GM18526 (cell line): Measurements from ENCODE around the gene PICK1.

Source experiments
- POLR2A ChIP-seq: IDR thresholded peaks from 3 replicates; pipeline ENCODE4 v1.6.1; 2011; ENCODE audit not compliant: insufficient read length; ENCODE audit errors: extremely low read depth

Gene PICK1

DNA sequence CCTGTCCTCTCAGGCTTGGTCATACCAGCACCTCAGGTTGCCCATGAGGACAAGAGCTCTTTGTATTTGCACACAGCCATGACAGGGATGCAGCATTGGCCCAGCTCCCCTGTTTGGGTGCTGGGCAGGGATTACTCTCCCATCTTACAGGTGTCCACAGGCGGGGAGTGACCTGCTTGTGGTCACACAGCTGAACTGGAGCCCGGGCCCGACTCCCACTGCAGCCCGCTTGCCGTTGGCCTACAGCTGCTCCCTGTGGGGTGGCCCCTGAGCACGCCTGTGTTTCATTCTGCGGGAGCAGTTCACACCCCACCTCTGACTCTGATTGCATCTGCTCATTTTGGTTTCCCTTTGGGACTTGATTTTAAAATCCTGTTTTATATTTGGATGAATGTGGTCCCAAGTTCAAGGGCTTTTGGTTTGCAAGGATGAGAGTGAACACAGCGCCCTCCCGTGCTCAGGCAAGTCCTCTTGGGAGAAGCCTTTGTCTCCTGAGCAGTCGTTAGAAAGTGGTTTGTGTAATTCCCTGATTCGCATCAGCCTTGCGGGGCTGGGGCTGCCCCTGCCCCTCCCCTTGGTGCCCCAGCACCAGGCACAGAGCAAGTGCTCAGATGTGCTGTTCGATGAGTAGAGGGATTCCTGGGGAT, 9.3 kb downstream of the PICK1 start:
- no peak for TF ChIP-seq POLR2A

DNA sequence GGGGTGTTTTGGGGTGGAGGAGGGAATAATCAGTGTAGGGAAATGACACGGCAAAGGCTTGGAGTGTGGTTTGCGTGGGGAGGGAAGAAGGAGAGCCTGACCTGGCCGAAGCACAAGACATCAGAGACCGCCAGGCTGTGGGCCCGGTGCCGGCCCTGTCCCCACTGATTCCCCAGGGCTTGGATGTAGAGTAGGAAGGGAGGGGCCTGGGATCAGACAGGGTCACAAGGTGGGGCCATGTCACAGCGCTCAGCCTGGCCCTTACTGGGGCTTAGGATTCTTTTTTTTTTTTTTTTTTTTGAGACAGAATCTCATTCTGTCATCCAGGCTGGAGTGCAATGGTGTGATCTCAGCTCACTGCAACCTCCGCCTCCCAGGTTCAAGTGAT, 9.8 kb downstream of the PICK1 start:
- TF ChIP-seq POLR2A, result no peak

GRCh38 chr22:38067761-38068360, 10.7 kb downstream of the PICK1 start:
- TF ChIP-seq POLR2A, result no peak

- no peak for TF ChIP-seq POLR2A
Measured at GRCh38 chr22:38068641-38069371, 11.6 kb downstream of the PICK1 start.

DNA sequence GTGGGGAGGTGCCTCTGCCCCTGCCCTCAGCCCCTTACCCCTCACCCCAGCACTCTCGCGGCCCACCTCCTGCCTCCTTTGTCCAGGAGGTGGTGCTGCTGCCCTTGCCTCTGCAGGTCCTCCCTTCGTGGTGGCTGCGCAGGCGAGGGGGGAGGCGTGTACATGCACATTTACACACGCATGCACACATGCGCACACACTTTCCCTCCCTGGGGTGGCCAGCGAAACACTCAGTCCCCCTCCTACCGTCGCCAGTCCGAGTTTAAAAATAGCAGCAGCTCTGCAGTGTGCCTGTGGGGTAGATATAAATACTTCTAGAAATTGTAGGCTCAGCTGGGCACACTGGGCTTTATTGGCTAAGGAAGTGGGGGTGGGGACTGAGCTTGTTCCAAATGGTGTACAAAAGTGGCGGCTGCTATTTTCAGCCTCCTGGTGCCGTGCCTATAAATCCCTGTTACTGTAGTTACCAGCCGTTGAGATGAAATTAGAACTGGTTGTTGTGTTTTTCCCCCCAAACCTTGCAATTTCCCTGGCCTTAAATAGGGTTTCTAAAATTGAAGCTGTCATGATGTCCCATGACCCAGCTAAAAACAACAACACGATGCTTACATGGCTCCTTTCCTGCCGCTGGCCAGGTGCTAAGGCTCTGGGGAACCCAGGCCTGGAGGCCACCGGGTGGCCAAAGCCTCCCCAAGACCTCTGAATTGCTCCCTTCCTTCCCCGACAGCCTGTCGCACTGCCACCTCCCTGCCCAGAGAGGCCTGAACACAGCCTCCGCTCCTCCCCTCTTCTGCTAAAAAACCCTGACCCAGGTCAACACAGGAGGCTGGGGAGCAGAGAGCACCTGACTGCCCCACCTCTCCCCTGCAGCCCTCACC, 12.4 kb downstream of the PICK1 start:
- TF ChIP-seq POLR2A, result no peak

- no peak for TF ChIP-seq POLR2A
Measured at GRCh38 chr22:38070250-38070921, 13.2 kb downstream of the PICK1 start.

DNA sequence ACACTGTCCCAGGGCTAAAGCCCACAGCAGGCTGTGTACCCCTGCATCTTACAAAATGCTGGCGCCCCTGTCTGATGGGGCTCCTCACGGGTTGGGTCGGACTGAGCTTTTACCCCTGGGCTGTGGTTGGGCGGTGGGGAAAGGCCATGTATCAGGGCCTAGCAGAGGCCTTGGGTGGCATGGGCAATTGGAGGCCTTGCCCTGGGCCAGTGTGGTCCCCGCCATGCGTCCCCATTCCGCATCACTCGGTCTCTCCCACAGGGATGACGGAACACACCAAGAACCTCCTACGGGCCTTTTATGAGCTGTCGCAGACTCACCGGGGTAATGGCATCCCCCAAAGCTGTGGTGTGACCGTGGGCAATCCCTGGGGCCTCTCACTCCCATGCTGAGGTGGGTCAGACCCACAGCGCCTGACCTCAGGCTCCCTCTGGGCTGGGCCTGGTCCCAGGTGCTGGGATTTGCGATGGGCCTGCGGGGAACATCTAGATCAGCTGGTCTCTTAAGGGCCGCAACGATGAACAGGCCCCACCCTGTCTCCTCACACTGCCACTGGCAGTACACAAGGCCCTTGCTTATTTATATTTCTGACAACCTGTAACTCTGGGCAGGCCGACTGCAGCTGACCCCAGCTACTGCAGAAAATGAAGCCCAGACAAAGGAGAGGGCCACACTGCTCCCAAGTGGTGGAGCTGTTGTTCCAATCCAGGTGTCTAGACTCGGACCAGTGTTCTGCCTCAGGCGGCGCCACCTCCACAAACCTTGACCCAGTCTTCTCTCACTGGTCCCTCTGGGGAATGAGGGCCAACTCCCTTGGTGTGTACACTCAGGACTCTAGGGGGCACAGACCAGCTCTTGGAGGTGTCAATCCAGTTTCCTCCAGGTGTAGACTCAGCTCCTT, 14.5 kb downstream of the PICK1 start:
- no peak for TF ChIP-seq POLR2A

GRCh38 chr22:38072322-38073149, 15.3 kb downstream of the PICK1 start:
- no peak for TF ChIP-seq POLR2A

- no peak for TF ChIP-seq POLR2A
Measured at GRCh38 chr22:38073150-38074130, 16.2 kb downstream of the PICK1 start.

DNA sequence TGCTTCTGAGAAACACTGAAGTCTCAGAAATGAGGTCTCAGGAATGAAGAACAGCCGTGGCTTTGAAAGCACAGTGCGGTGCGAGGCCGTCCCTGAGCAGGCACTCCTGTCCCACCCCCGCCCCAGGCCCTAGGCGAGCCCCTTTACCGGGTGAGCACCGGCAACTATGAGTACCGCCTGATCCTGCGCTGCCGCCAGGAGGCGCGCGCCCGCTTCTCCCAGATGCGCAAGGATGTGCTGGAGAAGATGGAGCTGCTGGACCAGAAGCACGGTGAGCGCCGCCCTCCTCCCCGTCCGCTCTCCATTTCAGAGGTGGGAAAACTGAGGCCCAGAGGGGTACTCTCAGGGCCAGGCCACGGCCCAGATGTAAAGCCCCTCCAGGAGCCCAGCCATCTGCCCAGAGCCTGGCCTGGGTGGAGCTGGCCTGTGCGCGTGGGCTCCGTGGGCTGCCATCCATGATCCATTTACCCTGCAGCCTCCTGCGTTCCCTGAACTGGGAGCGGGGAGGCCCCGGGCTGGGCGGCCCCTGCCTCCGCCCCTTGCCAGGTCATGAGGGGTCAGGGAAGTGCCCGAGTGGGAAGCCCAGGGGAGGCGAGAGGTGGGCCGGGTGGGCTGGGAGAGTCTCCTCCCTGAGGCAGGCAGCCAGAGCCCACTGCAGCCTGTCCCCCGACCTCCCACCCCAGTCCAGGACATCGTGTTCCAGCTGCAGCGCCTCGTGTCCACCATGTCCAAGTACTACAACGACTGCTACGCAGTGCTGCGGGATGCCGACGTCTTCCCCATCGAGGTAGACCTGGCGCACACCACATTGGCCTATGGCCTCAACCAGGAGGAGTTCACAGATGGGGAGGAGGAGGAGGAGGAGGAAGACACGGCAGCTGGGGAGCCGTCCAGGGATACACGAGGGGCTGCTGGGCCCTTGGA, 17.2 kb downstream of the PICK1 start:
- TF ChIP-seq POLR2A, result no peak
